Limb (tissue), 2 donors: ENCODE measurements around the gene PRMT2.
"Not testable (repeated sequence)": the region's sequence is repeated elsewhere in the genome, so short reads cannot be mapped to it uniquely, and the experiment has no call there.

ENCODE experiments used
- DNase-seq, 2 donors: peaks; one replicate each; pipeline ENCODE4 v3.0.0-alpha.2; 2016; ENCODE audit errors: extremely low spot score in 2 of 2

PRMT2 gene

GRCh38 chr21:46617267-46618051 is 18.0 kb upstream of the PRMT2 start:
- DNase-seq = no peak

GRCh38 chr21:46618738-46619379 is 16.6 kb upstream of the PRMT2 start:
- DNase-seq = no peak

GRCh38 chr21:46619846-46620245 is 15.6 kb upstream of the PRMT2 start:
- DNase-seq = no peak

- DNase-seq = no peak
These were observed 14.6 kb upstream of the PRMT2 start for GRCh38 chr21:46620846-46621245.

- DNase-seq = no peak
These were observed 13.9 kb upstream of the PRMT2 start for GRCh38 chr21:46621457-46622182.

GRCh38 chr21:46622226-46622625 is 13.2 kb upstream of the PRMT2 start:
- peak; percentile 69 to 73 for DNase-seq

- peak in 1 of 2 donors; percentile 48 for DNase-seq
These were observed 11.4 kb upstream of the PRMT2 start for GRCh38 chr21:46624050-46624449.

- no peak for DNase-seq
These were observed 9.7 kb upstream of the PRMT2 start for GRCh38 chr21:46625759-46626158.

GRCh38 chr21:46626536-46626935 is 8.9 kb upstream of the PRMT2 start:
- no peak for DNase-seq

GRCh38 chr21:46626975-46627501 is 8.4 kb upstream of the PRMT2 start:
- DNase-seq = no peak

GRCh38 chr21:46627726-46628125 is 7.7 kb upstream of the PRMT2 start:
- no peak for DNase-seq

- DNase-seq = no peak
These were observed 6.6 kb upstream of the PRMT2 start for GRCh38 chr21:46628868-46629267.

- DNase-seq = not testable (repeated sequence)
These were observed 4.6 kb upstream of the PRMT2 start for GRCh38 chr21:46630915-46631314.

GRCh38 chr21:46633566-46633965 is 1.9 kb upstream of the PRMT2 start:
- no peak for DNase-seq

GRCh38 chr21:46634427-46634826 is 1.0 kb upstream of the PRMT2 start:
- DNase-seq = no peak

GRCh38 chr21:46634966-46635323 is 529 bp upstream of the PRMT2 start:
- DNase-seq = peak in 1 of 2 donors; percentile 91

- DNase-seq = no peak
These were observed 673 bp downstream of the PRMT2 start for GRCh38 chr21:46636181-46636512.

- no peak for DNase-seq
These were observed 1.2 kb downstream of the PRMT2 start for GRCh38 chr21:46636550-46637285.

GRCh38 chr21:46637952-46638746 is 2.7 kb downstream of the PRMT2 start:
- no peak for DNase-seq

GRCh38 chr21:46639489-46640386 is 4.3 kb downstream of the PRMT2 start:
- DNase-seq = peak in 1 of 2 donors; percentile 36
